SK-N-SH treated with all-trans-retinoic acid at 6 μM for 48 hours (cell line): ENCODE results near the gene ZNF722.

Source experiments
- ATAC-seq: fragments of 200-7000 bp; cut with Tn5 transposase; 3 replicates; pipeline ENCODE4 v1.9.1; 2020; ENCODE audit warnings: mild to moderate bottlenecking, moderate library complexity
- ARNTL ChIP-seq: fragments of 450-650 bp; formaldehyde crosslinking; IDR thresholded peaks from 2 replicates; pipeline ENCODE4 v1.5.0; 2020; ENCODE audit warnings: low read depth, mild to moderate bottlenecking, moderate library complexity, borderline replicate concordance
- BACH2 ChIP-seq: fragments of 250-450 bp; sonication (Bioruptor Pico); IDR thresholded peaks from 2 replicates; pipeline ENCODE4 v1.9.0; 2021; ENCODE audit warnings: mild to moderate bottlenecking, borderline replicate concordance
- CSDC2 ChIP-seq: fragments of 250-450 bp; sonication (Bioruptor Pico); IDR thresholded peaks from 2 replicates; pipeline ENCODE4 v1.5.0; 2020; ENCODE audit warnings: mild to moderate bottlenecking, moderate library complexity
- ESRRG ChIP-seq: fragments of 250-450 bp; sonication (Bioruptor Pico); IDR thresholded peaks from 2 replicates; pipeline ENCODE4 v1.6.1; 2021; ENCODE audit warnings: mild to moderate bottlenecking
- GLIS3 ChIP-seq: fragments of 250-450 bp; sonication (Bioruptor Pico); IDR thresholded peaks from 2 replicates; pipeline ENCODE4 v1.5.0; 2020; ENCODE audit warnings: mild to moderate bottlenecking, moderate library complexity
- ISL1 ChIP-seq: fragments of 250-450 bp; sonication (Bioruptor Pico); IDR thresholded peaks from 2 replicates; pipeline ENCODE4 v2.1.2; 2022; ENCODE audit warnings: mild to moderate bottlenecking, moderate library complexity
- OSR1 ChIP-seq: fragments of 250-450 bp; sonication (Bioruptor Pico); IDR thresholded peaks from 2 replicates; pipeline ENCODE4 v1.8.0; 2022; ENCODE audit warnings: moderate library complexity, mild to moderate bottlenecking, inconsistent platforms
- PPARA ChIP-seq: fragments of 250-450 bp; sonication (Bioruptor Pico); IDR thresholded peaks from 2 replicates; pipeline ENCODE4 v1.5.0; 2020; ENCODE audit warnings: mild to moderate bottlenecking, borderline replicate concordance
- RARB ChIP-seq: fragments of 250-450 bp; sonication (Bioruptor Pico); IDR thresholded peaks from 2 replicates; pipeline ENCODE4 v1.8.0; 2021; ENCODE audit warnings: mild to moderate bottlenecking, moderate library complexity
- TOX ChIP-seq: fragments of 250-450 bp; sonication (Bioruptor Pico); IDR thresholded peaks from 2 replicates; pipeline ENCODE4 v1.8.0; 2021; ENCODE audit warnings: mild to moderate bottlenecking, moderate library complexity, borderline replicate concordance
- ZC3H10 ChIP-seq: fragments of 250-450 bp; sonication (Bioruptor Pico); IDR thresholded peaks from 2 replicates; pipeline ENCODE4 v1.5.1; 2021; ENCODE audit warnings: mild to moderate bottlenecking, moderate library complexity
- ZFP3 ChIP-seq: fragments of 250-450 bp; sonication (Bioruptor Pico); IDR thresholded peaks from 2 replicates; pipeline ENCODE4 v1.5.0; 2020; ENCODE audit warnings: mild to moderate bottlenecking, moderate library complexity
- ZFP30 ChIP-seq: fragments of 450-650 bp; formaldehyde crosslinking; IDR thresholded peaks from 2 replicates; pipeline ENCODE4 v1.5.0; 2022; ENCODE audit warnings: mild to moderate bottlenecking, moderate library complexity
- ZNF565 ChIP-seq: fragments of 450-650 bp; formaldehyde crosslinking; conservative IDR thresholded peaks from 2 replicates; pipeline ENCODE4 v1.5.0; 2020; ENCODE audit warnings: low read depth, mild to moderate bottlenecking, moderate library complexity
- ZNF70 ChIP-seq: fragments of 450-650 bp; formaldehyde crosslinking; IDR thresholded peaks from 2 replicates; pipeline ENCODE4 v1.5.0; 2020; ENCODE audit warnings: mild to moderate bottlenecking, moderate library complexity
- ZNF8 ChIP-seq: fragments of 450-650 bp; formaldehyde crosslinking; IDR thresholded peaks from 2 replicates; pipeline ENCODE4 v1.5.0; 2020; ENCODE audit warnings: mild to moderate bottlenecking, moderate library complexity
- TF ChIP-seq, protein P1 (sequence below): fragments of 250-450 bp; sonication (Bioruptor Pico); IDR thresholded peaks from 2 replicates; pipeline ENCODE4 v1.8.0; 2021; ENCODE audit warnings: low read depth, mild to moderate bottlenecking, moderate library complexity, borderline replicate concordance
- TF ChIP-seq, protein P2 (sequence below): fragments of 250-450 bp; sonication (Bioruptor Pico); IDR thresholded peaks from 2 replicates; pipeline ENCODE4 v1.8.0; 2020; ENCODE audit warnings: mild to moderate bottlenecking, moderate library complexity, borderline replicate concordance
- TF ChIP-seq, protein P3 (sequence below): fragments of 250-450 bp; sonication (Bioruptor Pico); IDR thresholded peaks from 2 replicates; pipeline ENCODE4 v1.5.1; 2021; ENCODE audit warnings: mild to moderate bottlenecking, moderate library complexity
- TF ChIP-seq, protein P4 (sequence below): fragments of 250-450 bp; sonication (Bioruptor Pico); IDR thresholded peaks from 2 replicates; pipeline ENCODE4 v1.5.1; 2020; ENCODE audit warnings: low read depth, mild to moderate bottlenecking, moderate library complexity
- TF ChIP-seq, protein P5 (sequence below): fragments of 250-450 bp; sonication (Bioruptor Pico); IDR thresholded peaks from 2 replicates; pipeline ENCODE4 v1.5.0; 2020; ENCODE audit warnings: mild to moderate bottlenecking, moderate library complexity

ZNF722 gene

DNA sequence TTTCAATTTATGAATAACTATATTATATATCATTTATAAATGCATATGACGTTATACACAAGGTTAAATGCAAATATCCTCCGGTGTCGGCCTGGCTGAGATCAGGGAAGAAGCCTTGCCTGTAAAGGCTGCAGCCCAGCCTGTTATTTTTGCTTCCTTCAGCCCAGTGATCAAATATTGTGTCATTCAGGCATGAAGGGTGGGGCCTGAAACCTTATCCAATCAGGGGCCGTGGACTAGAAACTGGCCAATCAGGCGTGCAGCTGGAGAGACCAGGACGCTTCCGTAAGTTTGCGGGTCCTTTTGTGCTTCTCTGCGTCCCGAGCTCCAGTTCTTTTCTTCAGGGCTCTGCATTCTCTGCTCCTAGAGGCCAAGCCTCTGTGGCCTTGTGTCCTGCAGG is at the start of gene ZNF722:
Gene ZNF722, plus strand, starts transcription at position 301 of the 400 bp plus-strand sequence. CDS start 113 bp downstream, outside the sequence.
- no peak for ATAC-seq
- TF ChIP-seq, protein P1, sequence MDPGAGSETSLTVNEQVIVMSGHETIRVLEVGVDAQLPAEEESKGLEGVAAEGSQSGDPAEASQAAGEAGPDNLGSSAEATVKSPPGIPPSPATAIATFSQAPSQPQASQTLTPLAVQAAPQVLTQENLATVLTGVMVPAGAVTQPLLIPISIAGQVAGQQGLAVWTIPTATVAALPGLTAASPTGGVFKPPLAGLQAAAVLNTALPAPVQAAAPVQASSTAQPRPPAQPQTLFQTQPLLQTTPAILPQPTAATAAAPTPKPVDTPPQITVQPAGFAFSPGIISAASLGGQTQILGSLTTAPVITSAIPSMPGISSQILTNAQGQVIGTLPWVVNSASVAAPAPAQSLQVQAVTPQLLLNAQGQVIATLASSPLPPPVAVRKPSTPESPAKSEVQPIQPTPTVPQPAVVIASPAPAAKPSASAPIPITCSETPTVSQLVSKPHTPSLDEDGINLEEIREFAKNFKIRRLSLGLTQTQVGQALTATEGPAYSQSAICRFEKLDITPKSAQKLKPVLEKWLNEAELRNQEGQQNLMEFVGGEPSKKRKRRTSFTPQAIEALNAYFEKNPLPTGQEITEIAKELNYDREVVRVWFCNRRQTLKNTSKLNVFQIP = no peak
- TF ChIP-seq ISL1 (CRISPR knock-in tag) (no peak), ZFP30 (no peak), RARB (CRISPR knock-in tag) (no peak), ARNTL (CRISPR knock-in tag) (no peak), BACH2 (no peak), CSDC2 (no peak), ESRRG (CRISPR knock-in tag) (no peak), ZC3H10 (CRISPR knock-in tag) (no peak), TOX (CRISPR knock-in tag) (no peak), GLIS3 (CRISPR knock-in tag) (no peak), PPARA (CRISPR knock-in tag) (no peak), ZNF70 (CRISPR knock-in tag) (no peak), ZNF8 (CRISPR knock-in tag) (no peak), ZFP3 (CRISPR knock-in tag) (no peak)
- TF ChIP-seq, protein P2, sequence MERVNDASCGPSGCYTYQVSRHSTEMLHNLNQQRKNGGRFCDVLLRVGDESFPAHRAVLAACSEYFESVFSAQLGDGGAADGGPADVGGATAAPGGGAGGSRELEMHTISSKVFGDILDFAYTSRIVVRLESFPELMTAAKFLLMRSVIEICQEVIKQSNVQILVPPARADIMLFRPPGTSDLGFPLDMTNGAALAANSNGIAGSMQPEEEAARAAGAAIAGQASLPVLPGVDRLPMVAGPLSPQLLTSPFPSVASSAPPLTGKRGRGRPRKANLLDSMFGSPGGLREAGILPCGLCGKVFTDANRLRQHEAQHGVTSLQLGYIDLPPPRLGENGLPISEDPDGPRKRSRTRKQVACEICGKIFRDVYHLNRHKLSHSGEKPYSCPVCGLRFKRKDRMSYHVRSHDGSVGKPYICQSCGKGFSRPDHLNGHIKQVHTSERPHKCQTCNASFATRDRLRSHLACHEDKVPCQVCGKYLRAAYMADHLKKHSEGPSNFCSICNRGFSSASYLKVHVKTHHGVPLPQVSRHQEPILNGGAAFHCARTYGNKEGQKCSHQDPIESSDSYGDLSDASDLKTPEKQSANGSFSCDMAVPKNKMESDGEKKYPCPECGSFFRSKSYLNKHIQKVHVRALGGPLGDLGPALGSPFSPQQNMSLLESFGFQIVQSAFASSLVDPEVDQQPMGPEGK (CRISPR knock-in tag) = no peak
- TF ChIP-seq, protein P3, sequence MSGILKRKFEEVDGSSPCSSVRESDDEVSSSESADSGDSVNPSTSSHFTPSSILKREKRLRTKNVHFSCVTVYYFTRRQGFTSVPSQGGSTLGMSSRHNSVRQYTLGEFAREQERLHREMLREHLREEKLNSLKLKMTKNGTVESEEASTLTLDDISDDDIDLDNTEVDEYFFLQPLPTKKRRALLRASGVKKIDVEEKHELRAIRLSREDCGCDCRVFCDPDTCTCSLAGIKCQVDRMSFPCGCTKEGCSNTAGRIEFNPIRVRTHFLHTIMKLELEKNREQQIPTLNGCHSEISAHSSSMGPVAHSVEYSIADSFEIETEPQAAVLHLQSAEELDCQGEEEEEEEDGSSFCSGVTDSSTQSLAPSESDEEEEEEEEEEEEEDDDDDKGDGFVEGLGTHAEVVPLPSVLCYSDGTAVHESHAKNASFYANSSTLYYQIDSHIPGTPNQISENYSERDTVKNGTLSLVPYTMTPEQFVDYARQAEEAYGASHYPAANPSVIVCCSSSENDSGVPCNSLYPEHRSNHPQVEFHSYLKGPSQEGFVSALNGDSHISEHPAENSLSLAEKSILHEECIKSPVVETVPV (CRISPR knock-in tag) = no peak
- TF ChIP-seq, protein P4, sequence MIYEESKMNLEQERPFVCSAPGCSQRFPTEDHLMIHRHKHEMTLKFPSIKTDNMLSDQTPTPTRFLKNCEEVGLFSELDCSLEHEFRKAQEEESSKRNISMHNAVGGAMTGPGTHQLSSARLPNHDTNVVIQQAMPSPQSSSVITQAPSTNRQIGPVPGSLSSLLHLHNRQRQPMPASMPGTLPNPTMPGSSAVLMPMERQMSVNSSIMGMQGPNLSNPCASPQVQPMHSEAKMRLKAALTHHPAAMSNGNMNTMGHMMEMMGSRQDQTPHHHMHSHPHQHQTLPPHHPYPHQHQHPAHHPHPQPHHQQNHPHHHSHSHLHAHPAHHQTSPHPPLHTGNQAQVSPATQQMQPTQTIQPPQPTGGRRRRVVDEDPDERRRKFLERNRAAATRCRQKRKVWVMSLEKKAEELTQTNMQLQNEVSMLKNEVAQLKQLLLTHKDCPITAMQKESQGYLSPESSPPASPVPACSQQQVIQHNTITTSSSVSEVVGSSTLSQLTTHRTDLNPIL (CRISPR knock-in tag) = no peak
- TF ChIP-seq, protein P5, sequence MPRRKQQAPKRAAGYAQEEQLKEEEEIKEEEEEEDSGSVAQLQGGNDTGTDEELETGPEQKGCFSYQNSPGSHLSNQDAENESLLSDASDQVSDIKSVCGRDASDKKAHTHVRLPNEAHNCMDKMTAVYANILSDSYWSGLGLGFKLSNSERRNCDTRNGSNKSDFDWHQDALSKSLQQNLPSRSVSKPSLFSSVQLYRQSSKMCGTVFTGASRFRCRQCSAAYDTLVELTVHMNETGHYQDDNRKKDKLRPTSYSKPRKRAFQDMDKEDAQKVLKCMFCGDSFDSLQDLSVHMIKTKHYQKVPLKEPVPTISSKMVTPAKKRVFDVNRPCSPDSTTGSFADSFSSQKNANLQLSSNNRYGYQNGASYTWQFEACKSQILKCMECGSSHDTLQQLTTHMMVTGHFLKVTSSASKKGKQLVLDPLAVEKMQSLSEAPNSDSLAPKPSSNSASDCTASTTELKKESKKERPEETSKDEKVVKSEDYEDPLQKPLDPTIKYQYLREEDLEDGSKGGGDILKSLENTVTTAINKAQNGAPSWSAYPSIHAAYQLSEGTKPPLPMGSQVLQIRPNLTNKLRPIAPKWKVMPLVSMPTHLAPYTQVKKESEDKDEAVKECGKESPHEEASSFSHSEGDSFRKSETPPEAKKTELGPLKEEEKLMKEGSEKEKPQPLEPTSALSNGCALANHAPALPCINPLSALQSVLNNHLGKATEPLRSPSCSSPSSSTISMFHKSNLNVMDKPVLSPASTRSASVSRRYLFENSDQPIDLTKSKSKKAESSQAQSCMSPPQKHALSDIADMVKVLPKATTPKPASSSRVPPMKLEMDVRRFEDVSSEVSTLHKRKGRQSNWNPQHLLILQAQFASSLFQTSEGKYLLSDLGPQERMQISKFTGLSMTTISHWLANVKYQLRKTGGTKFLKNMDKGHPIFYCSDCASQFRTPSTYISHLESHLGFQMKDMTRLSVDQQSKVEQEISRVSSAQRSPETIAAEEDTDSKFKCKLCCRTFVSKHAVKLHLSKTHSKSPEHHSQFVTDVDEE (CRISPR knock-in tag) = no peak

DNA sequence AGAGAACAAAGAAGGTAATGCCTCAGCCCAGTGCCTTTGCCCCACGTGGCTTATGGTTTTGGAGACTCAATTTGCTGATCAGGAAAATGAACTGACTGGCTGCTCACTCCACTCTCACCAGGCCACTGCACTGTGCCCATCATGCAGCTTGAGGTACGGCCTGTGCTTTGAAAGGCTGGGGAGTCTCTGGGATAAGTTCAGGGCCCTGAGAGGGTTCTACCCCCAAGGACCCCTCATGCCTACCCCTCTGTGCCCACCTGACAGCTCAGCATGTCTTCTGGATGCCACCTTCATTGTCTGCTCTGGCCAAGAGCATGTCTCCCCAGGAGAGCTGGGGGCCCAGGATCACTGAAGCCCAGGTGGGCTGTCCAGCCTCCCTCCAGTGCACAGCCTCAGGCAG is 45.5 kb upstream of the ZNF722 start:
- no peak for ATAC-seq
- no peak for TF ChIP-seq ZFP3 (CRISPR knock-in tag)

DNA sequence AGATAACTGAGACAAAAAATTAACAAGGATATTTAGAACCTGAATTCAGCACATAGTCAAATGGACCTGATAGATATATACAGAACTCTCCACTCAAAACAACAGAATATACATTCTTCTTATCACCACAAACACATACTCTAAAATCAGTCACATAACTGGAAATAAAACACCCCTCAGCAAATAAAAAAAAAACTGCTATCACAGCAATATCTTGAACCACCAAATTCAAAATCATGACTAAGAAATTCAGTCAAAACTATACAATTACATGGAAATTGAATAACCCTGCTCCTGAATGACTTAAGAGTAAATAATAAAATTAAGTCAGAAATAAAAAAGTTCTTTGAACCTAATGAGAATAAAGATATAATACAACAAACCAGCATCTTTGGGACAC is 30.0 kb upstream of the ZNF722 start:
- no peak for ATAC-seq
- TF ChIP-seq PPARA (CRISPR knock-in tag) (no peak), ZFP30 (no peak), ZNF565 (no peak), OSR1 (CRISPR knock-in tag) (no peak), ZNF70 (CRISPR knock-in tag) (no peak), GLIS3 (CRISPR knock-in tag) (no peak), CSDC2 (no peak), ISL1 (CRISPR knock-in tag) (no peak), ESRRG (CRISPR knock-in tag) (no peak), ARNTL (CRISPR knock-in tag) (no peak), ZFP3 (CRISPR knock-in tag) (no peak)
- TF ChIP-seq, protein P1 = no peak
- TF ChIP-seq, protein P2 (CRISPR knock-in tag) = no peak
- TF ChIP-seq, protein P4 (CRISPR knock-in tag) = no peak
